Measurements from ENCODE around the gene CPNE7.

Gene CPNE7

GRCh38 chr16:89557690-89558490 lies 17.7 kb upstream of the CPNE7 start:
- Histone ChIP-seq H3K4me3 (replicated peaks; ENCODE audit: insufficient read depth, low read length) (no peak overlapping the region), H3K27me3 (ENCODE audit: insufficient read depth, poor library complexity, severe bottlenecking) (no peaks in the 10 kb centered on the region), H3K27ac (replicated peaks) (no peak overlapping the region)
- DNase-seq (ENCODE audit: low read depth in 1 of 2, low spot score in 1 of 2), result no peak
- TF ChIP-seq SPI1 (IDR thresholded peaks at IDR 0.05; ENCODE audit: borderline replicate concordance, low read depth) (no peak), POLR2AphosphoS5 (IDR thresholded peaks at IDR 0.05; ENCODE audit: low read depth) (no peak), GABPA (IDR thresholded peaks at IDR 0.05; ENCODE audit: low read depth) (no peak), REST (IDR thresholded peaks at IDR 0.05; ENCODE audit: insufficient replicate concordance, low read depth) (no peak)
- TF ChIP-seq, protein P1, sequence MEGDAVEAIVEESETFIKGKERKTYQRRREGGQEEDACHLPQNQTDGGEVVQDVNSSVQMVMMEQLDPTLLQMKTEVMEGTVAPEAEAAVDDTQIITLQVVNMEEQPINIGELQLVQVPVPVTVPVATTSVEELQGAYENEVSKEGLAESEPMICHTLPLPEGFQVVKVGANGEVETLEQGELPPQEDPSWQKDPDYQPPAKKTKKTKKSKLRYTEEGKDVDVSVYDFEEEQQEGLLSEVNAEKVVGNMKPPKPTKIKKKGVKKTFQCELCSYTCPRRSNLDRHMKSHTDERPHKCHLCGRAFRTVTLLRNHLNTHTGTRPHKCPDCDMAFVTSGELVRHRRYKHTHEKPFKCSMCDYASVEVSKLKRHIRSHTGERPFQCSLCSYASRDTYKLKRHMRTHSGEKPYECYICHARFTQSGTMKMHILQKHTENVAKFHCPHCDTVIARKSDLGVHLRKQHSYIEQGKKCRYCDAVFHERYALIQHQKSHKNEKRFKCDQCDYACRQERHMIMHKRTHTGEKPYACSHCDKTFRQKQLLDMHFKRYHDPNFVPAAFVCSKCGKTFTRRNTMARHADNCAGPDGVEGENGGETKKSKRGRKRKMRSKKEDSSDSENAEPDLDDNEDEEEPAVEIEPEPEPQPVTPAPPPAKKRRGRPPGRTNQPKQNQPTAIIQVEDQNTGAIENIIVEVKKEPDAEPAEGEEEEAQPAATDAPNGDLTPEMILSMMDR (IDR thresholded peaks at IDR 0.05; ENCODE audit: insufficient read depth, low read length), result no peak

DNA sequence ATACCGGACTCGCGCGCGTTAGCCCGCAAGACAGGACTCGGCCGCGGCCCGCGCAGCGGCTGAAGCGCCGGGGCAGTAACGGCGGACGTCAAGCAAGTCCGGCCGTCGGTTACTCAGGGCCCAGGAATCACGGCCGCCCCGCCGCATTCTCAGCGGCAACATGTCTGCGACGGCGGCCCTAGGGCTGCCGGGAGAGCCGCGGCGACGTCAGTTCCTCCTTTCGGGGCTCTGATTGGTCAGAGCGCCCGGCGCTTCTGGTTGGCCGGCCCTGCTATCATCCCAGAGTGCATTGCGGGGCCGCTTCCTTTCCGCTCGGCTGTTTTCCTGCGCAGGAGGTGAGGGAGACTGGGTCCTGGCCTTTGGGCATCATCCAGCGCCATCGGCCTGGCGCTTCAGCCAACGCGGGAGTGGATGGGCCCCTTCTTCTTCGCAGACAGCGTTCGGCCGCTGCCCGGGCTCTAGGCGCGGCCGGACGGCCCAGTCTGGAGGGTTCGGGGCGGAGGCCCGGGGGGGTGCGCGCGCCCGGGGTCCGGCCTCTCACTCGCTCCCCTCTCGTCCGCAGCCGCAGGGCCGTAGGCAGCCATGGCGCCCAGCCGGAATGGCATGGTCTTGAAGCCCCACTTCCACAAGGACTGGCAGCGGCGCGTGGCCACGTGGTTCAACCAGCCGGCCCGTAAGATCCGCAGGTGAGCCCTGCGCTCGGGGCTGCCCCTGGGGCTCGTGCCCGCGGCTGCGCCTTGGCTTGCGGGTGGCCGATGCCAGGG lies 15.0 kb upstream of the CPNE7 start, which contains the start of gene RPL13:
RPL13 (plus strand) TSS at position 305 of the 764 bp plus-strand sequence; CDS start at position 583, 278 bp downstream.
- DNase-seq (ENCODE audit: low read depth in 1 of 2, low spot score in 1 of 2), result peak; percentile 79 to 88
- H3K4me3 ChIP-seq (replicated peaks; ENCODE audit: insufficient read depth, low read length), result peak within 1 kb of the TSS; percentile 65
- TF ChIP-seq GABPA (IDR thresholded peaks at IDR 0.05; ENCODE audit: low read depth) (0 out of 2 replicates have a peak, but pooled peaks have one; percentile 12), SPI1 (IDR thresholded peaks at IDR 0.05; ENCODE audit: borderline replicate concordance, low read depth) (peak; percentile 55; the same call in 1 of the 2 replicates), POLR2AphosphoS5 (IDR thresholded peaks at IDR 0.05; ENCODE audit: low read depth) (peak; percentile 87), REST (IDR thresholded peaks at IDR 0.05; ENCODE audit: insufficient replicate concordance, low read depth) (peak; percentile 79)
- TF ChIP-seq, protein P1 (IDR thresholded peaks at IDR 0.05; ENCODE audit: insufficient read depth, low read length), result no peak
- no peaks in the 10 kb centered on the region for H3K27me3 ChIP-seq (ENCODE audit: insufficient read depth, poor library complexity, severe bottlenecking)
- peak within 1 kb of the TSS; percentile 93 for H3K27ac ChIP-seq (replicated peaks)

- Histone ChIP-seq H3K4me3 (replicated peaks; ENCODE audit: insufficient read depth, low read length) (peak overlapping the region; percentile 65), H3K27me3 (ENCODE audit: insufficient read depth, poor library complexity, severe bottlenecking) (no peaks in the 10 kb centered on the region), H3K27ac (replicated peaks) (peak overlapping the region; percentile 93)
- no peak for TF ChIP-seq GABPA (IDR thresholded peaks at IDR 0.05; ENCODE audit: low read depth)
- TF ChIP-seq, protein P1 (IDR thresholded peaks at IDR 0.05; ENCODE audit: insufficient read depth, low read length), result no peak
- TF ChIP-seq SPI1 (IDR thresholded peaks at IDR 0.05; ENCODE audit: borderline replicate concordance, low read depth), result no peak
- no peak for TF ChIP-seq REST (IDR thresholded peaks at IDR 0.05; ENCODE audit: insufficient replicate concordance, low read depth)
- TF ChIP-seq POLR2AphosphoS5 (IDR thresholded peaks at IDR 0.05; ENCODE audit: low read depth), result peak; percentile 43; the same call in 1 of the 2 replicates
- peak in 1 of 2 experiments; percentile 24 for DNase-seq (ENCODE audit: low read depth in 1 of 2, low spot score in 1 of 2)
Measured at GRCh38 chr16:89561142-89561883, 14.2 kb upstream of the CPNE7 start.
